A673 (cell line): ENCODE measurements around the gene HAT1. TPM values are rescaled to one million over a fixed set of nuclear protein-coding genes. Genes with fewer than 3 reads are reported as not detected.

ENCODE experiments used
- BruUV-seq: library from RNA; stranded (reverse); fragments of 400-500 nt; replicated peaks from 2 replicates; lab custom pipeline; 2021; lab: Mats Ljungman, UMichigan
- CTCF ChIA-PET: fragments of 300-600 bp; sonication (Branson Sonifier 250); formaldehyde crosslinking; loops from one replicate; lab custom pipeline; 2022; ENCODE audit warnings: antibody characterized with exemption; lab: Charles Lee
- POLR2A ChIA-PET: fragments of 300-600 bp; sonication (Branson Sonifier 250); formaldehyde crosslinking; loops from one replicate; lab custom pipeline; 2022; ENCODE audit warnings: antibody characterized with exemption; ENCODE audit not compliant: low non-redundant PET; lab: Charles Lee
- DNase-seq: peaks from one replicate; pipeline ENCODE4 v3.0.0-alpha.2; 2015; ENCODE audit warnings: low spot score
- H3K27ac ChIP-seq: fragments of 200-600 bp; sonication (generic); 2 replicates; pipeline ENCODE4 v1.5.1; 2016; ENCODE audit warnings: mixed run types, low read depth, mild to moderate bottlenecking, mixed read lengths, antibody characterized with exemption, low read length; ENCODE audit not compliant: poor library complexity, severe bottlenecking
- H3K27me3 ChIP-seq: fragments of 200-600 bp; sonication (generic); replicated peaks from 2 replicates; pipeline ENCODE4 v1.6.1; 2017; ENCODE audit warnings: mixed run types, low read depth, mild to moderate bottlenecking, mixed read lengths, antibody characterized with exemption, low read length; ENCODE audit not compliant: insufficient read depth, poor library complexity
- H3K36me3 ChIP-seq: fragments of 200-600 bp; sonication (generic); 2 replicates; pipeline ENCODE4 v1.6.1; 2016; ENCODE audit warnings: mixed run types, mild to moderate bottlenecking, mixed read lengths, antibody characterized with exemption, low read length; ENCODE audit not compliant: insufficient read depth, poor library complexity, severe bottlenecking
- H3K4me1 ChIP-seq: fragments of 200-600 bp; sonication (generic); 2 replicates; pipeline ENCODE4 v1.6.1; 2017; ENCODE audit warnings: mixed run types, mild to moderate bottlenecking, mixed read lengths, antibody characterized with exemption, low read length; ENCODE audit not compliant: insufficient read depth, poor library complexity, severe bottlenecking
- H3K4me3 ChIP-seq: fragments of 200-600 bp; sonication (generic); 2 replicates; pipeline ENCODE4 v1.5.1; 2016; ENCODE audit warnings: low read depth, mixed run types, mild to moderate bottlenecking, mixed read lengths, low read length; ENCODE audit not compliant: poor library complexity, severe bottlenecking
- H3K9me3 ChIP-seq: fragments of 200-600 bp; sonication (generic); 2 replicates; pipeline ENCODE4 v1.6.1; 2016; ENCODE audit warnings: mixed run types, low read depth, mild to moderate bottlenecking, mixed read lengths, antibody characterized with exemption, low read length; ENCODE audit not compliant: poor library complexity, severe bottlenecking
- EZH2 ChIP-seq: fragments of 200-600 bp; sonication (generic); IDR thresholded peaks from 2 replicates; pipeline ENCODE4 v1.6.1; 2017; ENCODE audit warnings: borderline replicate concordance, low read depth, mild to moderate bottlenecking, mixed read lengths, antibody characterized with exemption, low read length; ENCODE audit not compliant: poor library complexity, severe bottlenecking
- intact Hi-C: fragments of 100-400 bp; cut with micrococcal nuclease; formaldehyde crosslinking; loops from one replicate; pipeline ENCODE4 v1.10.0; 2022; ENCODE audit not compliant: unreplicated experiment
- total RNA-seq: library from RNA; stranded (reverse); gene quantifications from 2 replicates; pipeline ENCODE4 v1.2.3, GENCODE V29; 2021
- TF ChIP-seq, protein P1 (sequence below): fragments of 300-800, 200-600 bp; sonication (generic); conservative IDR thresholded peaks from 2 replicates; pipeline ENCODE4 v1.5.1; 2017; ENCODE audit warnings: low read depth, mild to moderate bottlenecking, antibody characterized with exemption, low read length, moderate library complexity, mixed read lengths

Gene HAT1
- total RNA-seq, 1 experiment from 2014 or later = 115 TPM

DNA sequence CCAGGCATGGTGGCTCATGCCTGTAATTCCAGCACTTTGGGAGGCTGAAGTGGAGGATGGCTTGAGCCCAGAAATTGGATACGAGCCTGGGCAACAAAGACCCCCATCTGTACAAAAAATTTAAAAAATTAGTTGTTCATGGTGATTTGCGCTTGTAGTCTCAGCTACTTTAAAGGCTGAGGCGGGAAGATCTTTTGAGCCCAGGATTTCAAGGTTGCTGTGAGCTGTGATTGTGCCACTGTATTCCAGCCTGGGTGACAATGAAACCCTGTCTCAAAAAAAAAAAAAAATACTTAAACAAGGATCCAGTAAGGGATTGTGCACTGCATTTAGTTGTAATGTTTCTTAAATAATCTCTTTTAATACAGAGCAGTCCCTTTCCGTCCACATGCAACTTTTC is 21.6 kb downstream of the HAT1 start:
- no peak for DNase-seq
- Histone ChIP-seq H3K27me3 (no peaks in the 10 kb centered on the region), H3K9me3 (no peaks in the 10 kb centered on the region), H3K27ac (no peak overlapping the region), H3K4me3 (no peak overlapping the region), H3K4me1 (peaks cover 10% of the 10 kb centered on the region), H3K36me3 (no peaks in the 10 kb centered on the region)
- POLR2A ChIA-PET = interaction anchor here (0.7 kb wide), 1 partner anchor 303 kb away, joined by 6 read pairs; no protein-coding TSS in a partner anchor
- no TSS peak for BruUV-seq
- TF ChIP-seq, protein P1, sequence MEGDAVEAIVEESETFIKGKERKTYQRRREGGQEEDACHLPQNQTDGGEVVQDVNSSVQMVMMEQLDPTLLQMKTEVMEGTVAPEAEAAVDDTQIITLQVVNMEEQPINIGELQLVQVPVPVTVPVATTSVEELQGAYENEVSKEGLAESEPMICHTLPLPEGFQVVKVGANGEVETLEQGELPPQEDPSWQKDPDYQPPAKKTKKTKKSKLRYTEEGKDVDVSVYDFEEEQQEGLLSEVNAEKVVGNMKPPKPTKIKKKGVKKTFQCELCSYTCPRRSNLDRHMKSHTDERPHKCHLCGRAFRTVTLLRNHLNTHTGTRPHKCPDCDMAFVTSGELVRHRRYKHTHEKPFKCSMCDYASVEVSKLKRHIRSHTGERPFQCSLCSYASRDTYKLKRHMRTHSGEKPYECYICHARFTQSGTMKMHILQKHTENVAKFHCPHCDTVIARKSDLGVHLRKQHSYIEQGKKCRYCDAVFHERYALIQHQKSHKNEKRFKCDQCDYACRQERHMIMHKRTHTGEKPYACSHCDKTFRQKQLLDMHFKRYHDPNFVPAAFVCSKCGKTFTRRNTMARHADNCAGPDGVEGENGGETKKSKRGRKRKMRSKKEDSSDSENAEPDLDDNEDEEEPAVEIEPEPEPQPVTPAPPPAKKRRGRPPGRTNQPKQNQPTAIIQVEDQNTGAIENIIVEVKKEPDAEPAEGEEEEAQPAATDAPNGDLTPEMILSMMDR = no peak
- no peak for TF ChIP-seq EZH2
- intact Hi-C loops = loop anchor here (5.0 kb wide), 1 partner anchor 158 kb away; the partner anchor contains the start of gene DLX2
- CTCF ChIA-PET = no interaction called here

DNA sequence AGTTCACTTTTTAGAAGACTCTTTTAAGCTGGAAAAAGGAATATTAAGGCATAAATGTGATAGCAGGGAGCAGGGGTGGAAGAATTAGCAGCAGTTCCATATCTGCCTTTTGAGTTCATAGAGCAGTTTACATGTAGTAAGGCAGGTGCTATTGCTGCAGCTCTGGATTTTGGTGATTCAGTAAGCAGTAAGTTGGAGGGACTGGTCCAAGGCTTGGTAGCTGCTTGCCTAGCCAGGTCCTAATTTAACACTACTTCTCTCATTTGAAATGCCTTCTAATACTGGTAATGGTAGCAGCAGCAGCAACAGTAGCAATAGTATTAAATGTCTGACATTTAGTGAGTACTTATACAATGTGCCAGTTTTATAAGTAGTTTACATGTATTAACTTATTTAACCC is 30.0 kb downstream of the HAT1 start:
- CTCF ChIA-PET = no interaction called here
- intact Hi-C loops = loop anchor here (10.0 kb wide), 1 partner anchor 247 kb away; no protein-coding TSS in a partner anchor
- Histone ChIP-seq H3K27me3 (no peaks in the 10 kb centered on the region), H3K4me1 (peaks cover 8% of the 10 kb centered on the region), H3K36me3 (no peaks in the 10 kb centered on the region), H3K27ac (no peak overlapping the region), H3K9me3 (no peaks in the 10 kb centered on the region), H3K4me3 (no peak overlapping the region)
- POLR2A ChIA-PET = no interaction called here
- TF ChIP-seq, protein P1 = no peak
- no peak for TF ChIP-seq EZH2
- DNase-seq = no peak
- BruUV-seq = no TSS peak

DNA sequence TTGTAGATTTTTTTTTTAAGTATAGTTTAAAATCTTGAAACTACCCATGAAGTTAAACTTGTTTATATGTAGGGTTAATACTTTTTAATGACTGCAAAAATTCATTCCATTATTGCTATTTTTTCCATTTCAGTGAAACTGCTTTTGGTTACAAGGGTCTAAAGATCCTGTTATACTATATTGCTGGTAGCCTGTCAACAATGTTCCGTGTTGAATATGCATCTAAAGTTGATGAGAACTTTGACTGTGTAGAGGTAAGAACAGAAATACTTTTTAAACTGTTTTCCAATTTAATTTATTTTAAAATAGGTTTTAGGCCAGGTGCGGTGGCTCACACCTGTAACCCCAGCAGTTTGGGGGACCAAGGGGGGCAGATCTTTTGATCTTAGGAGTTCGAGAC is 30.5 kb downstream of the HAT1 start:
- Histone ChIP-seq H3K27ac (no peak overlapping the region), H3K9me3 (no peaks in the 10 kb centered on the region), H3K4me1 (peaks cover 10% of the 10 kb centered on the region), H3K27me3 (no peaks in the 10 kb centered on the region), H3K36me3 (no peaks in the 10 kb centered on the region), H3K4me3 (no peak overlapping the region)
- BruUV-seq = no TSS peak
- intact Hi-C loops = loop anchor here (10.0 kb wide), 1 partner anchor 248 kb away; no protein-coding TSS in a partner anchor
- no peak for TF ChIP-seq EZH2
- TF ChIP-seq, protein P1 = no peak
- DNase-seq = no peak
- ChIA-PET CTCF (no interaction called here), POLR2A (no interaction called here)
